IMR-90 (cell line): ENCODE results near the gene SLC12A7. TPM values are rescaled to one million over a fixed set of nuclear protein-coding genes. Genes with fewer than 3 reads are reported as not detected.

Experiments used
- ATAC-seq: fragments of 200-7000 bp; cut with Tn5 transposase; 2 replicates; pipeline ENCODE4 v1.9.1; 2020; ENCODE audit warnings: low read depth, mild to moderate bottlenecking, moderate library complexity
- BruUV-seq: library from RNA; stranded (reverse); fragments of 400-500 nt; replicated peaks from 2 replicates; lab custom pipeline; 2021; lab: Mats Ljungman, UMichigan
- CTCF ChIA-PET: fragments of 300-600 bp; formaldehyde crosslinking; extraction: SDS; loops from one replicate; lab custom pipeline; 2021; ENCODE audit warnings: antibody characterized with exemption; lab: Yijun Ruan, JAX
- POLR2A ChIA-PET: fragments of 300-600 bp; sonication (Branson Sonifier 250); formaldehyde crosslinking; loops from one replicate; lab custom pipeline; 2022; ENCODE audit warnings: antibody characterized with exemption; ENCODE audit not compliant: unreplicated experiment; lab: Charles Lee
- DNase-seq: peaks from one replicate; pipeline ENCODE4 v3.0.0; 2013
- H2AFZ ChIP-seq: replicated peaks from 2 replicates; pipeline ENCODE3; 2013; ENCODE audit warnings: low read length, mild to moderate bottlenecking; ENCODE audit not compliant: poor library complexity
- H2AK5ac ChIP-seq: 2 replicates; pipeline ENCODE4 v1.6.1; 2013; ENCODE audit warnings: low read depth, low read length, inconsistent platforms
- H2AK9ac ChIP-seq: replicated peaks from 2 replicates; pipeline ENCODE3; 2013; ENCODE audit warnings: mild to moderate bottlenecking, low read depth, low read length, moderate library complexity; ENCODE audit not compliant: poor library complexity
- H2BK120ac ChIP-seq: 2 replicates; pipeline ENCODE4 v1.6.1; 2013; ENCODE audit warnings: low read depth, low read length, inconsistent platforms
- H2BK15ac ChIP-seq: 3 replicates; pipeline ENCODE4 v1.6.1; 2013; ENCODE audit warnings: low read depth, low read length, inconsistent platforms
- H2BK20ac ChIP-seq: 2 replicates; pipeline ENCODE4 v1.6.1; 2013; ENCODE audit warnings: low read depth, mild to moderate bottlenecking, inconsistent platforms, low read length, moderate library complexity
- H2BK5ac ChIP-seq: 2 replicates; pipeline ENCODE4 v1.6.1; 2013; ENCODE audit warnings: mild to moderate bottlenecking, low read depth, low read length, inconsistent platforms; ENCODE audit not compliant: poor library complexity, severe bottlenecking
- H3K14ac ChIP-seq: replicated peaks from 2 replicates; pipeline ENCODE4 v1.6.1; 2013; ENCODE audit warnings: low read depth, low read length, inconsistent platforms
- H3K18ac ChIP-seq: 2 replicates; pipeline ENCODE4 v1.6.1; 2013; ENCODE audit warnings: low read depth, low read length, control low read depth
- H3K23ac ChIP-seq: 2 replicates; pipeline ENCODE4 v1.6.1; 2013; ENCODE audit warnings: low read depth, low read length, inconsistent platforms
- H3K27ac ChIP-seq: 2 replicates; pipeline ENCODE4 v1.5.1; 2013; ENCODE audit warnings: mild to moderate bottlenecking, control low read depth, low read length; ENCODE audit not compliant: insufficient read depth
- H3K27me3 ChIP-seq: 2 replicates; pipeline ENCODE4 v1.6.1; 2013; ENCODE audit warnings: low read length; ENCODE audit not compliant: control insufficient read depth, insufficient read depth
- H3K36me3 ChIP-seq: 2 replicates; pipeline ENCODE4 v1.6.1; 2013; ENCODE audit warnings: low read length, mixed read lengths; ENCODE audit not compliant: control insufficient read depth, insufficient read depth
- H3K4ac ChIP-seq: 2 replicates; pipeline ENCODE4 v1.6.1; 2013; ENCODE audit warnings: low read depth, low read length, inconsistent platforms
- H3K4me1 ChIP-seq: 2 replicates; pipeline ENCODE4 v1.6.1; 2013; ENCODE audit warnings: low read length, mixed read lengths; ENCODE audit not compliant: control insufficient read depth, insufficient read depth
- H3K4me2 ChIP-seq: 2 replicates; pipeline ENCODE4 v1.6.1; 2013; ENCODE audit warnings: low read depth, mild to moderate bottlenecking, control low read depth, low read length, moderate library complexity
- H3K4me3 ChIP-seq: 2 replicates; pipeline ENCODE4 v1.5.1; 2013; ENCODE audit warnings: low read depth, mild to moderate bottlenecking, control low read depth, low read length, moderate library complexity; ENCODE audit not compliant: insufficient read depth
- H3K56ac ChIP-seq: 2 replicates; pipeline ENCODE4 v1.6.1; 2013; ENCODE audit warnings: low read length, inconsistent platforms; ENCODE audit not compliant: insufficient read depth; ENCODE audit errors: extremely low read depth
- H3K79me1 ChIP-seq, 2 experiments: 2 replicates each; pipeline ENCODE4 v1.6.1; 2013; ENCODE audit warnings: low read length in 2 of 2, inconsistent platforms in 1 of 2, low read depth in 1 of 2
- H3K9ac ChIP-seq: 2 replicates; pipeline ENCODE4 v1.6.1; 2013; ENCODE audit warnings: low read depth, low read length, control low read depth
- H3K9me1 ChIP-seq: 2 replicates; pipeline ENCODE4 v1.6.1; 2013; ENCODE audit warnings: low read length, inconsistent platforms; ENCODE audit not compliant: insufficient read depth
- H3K9me3 ChIP-seq: 2 replicates; pipeline ENCODE4 v1.6.1; 2013; ENCODE audit warnings: low read length; ENCODE audit not compliant: control insufficient read depth, insufficient read depth
- H4K20me1 ChIP-seq: 2 replicates; pipeline ENCODE4 v1.6.1; 2013; ENCODE audit warnings: low read length, inconsistent platforms; ENCODE audit not compliant: insufficient read depth
- H4K5ac ChIP-seq: 2 replicates; pipeline ENCODE4 v1.6.1; 2013; ENCODE audit warnings: mild to moderate bottlenecking, low read depth, low read length, control low read depth
- H4K8ac ChIP-seq, 2 experiments: 2 replicates each; pipeline ENCODE4 v1.6.1; 2013; ENCODE audit warnings: low read depth in 2 of 2, low read length in 2 of 2, control low read depth in 1 of 2, inconsistent platforms in 1 of 2
- H4K91ac ChIP-seq: 2 replicates; pipeline ENCODE4 v1.6.1; 2013; ENCODE audit warnings: low read depth, low read length, inconsistent platforms; ENCODE audit not compliant: insufficient read depth
- BHLHE40 ChIP-seq: fragments of 150-350 bp; IDR thresholded peaks from 2 replicates; pipeline ENCODE4 v1.6.1; 2016; ENCODE audit warnings: mild to moderate bottlenecking, low read depth, low read length
- CEBPB ChIP-seq: IDR thresholded peaks from 2 replicates; pipeline ENCODE4 v1.6.1; 2012; ENCODE audit warnings: low read depth, low read length, improper control_type of control experiment
- CHD1 ChIP-seq: IDR thresholded peaks from 2 replicates; pipeline ENCODE4 v1.6.1; 2012; ENCODE audit warnings: low read depth, low read length, improper control_type of control experiment
- CTCF ChIP-seq: conservative IDR thresholded peaks from 2 replicates; pipeline ENCODE4 v1.5.1; 2012; ENCODE audit warnings: mild to moderate bottlenecking, low read depth, low read length, improper control_type of control experiment
- FOS ChIP-seq: fragments of 150-350 bp; IDR thresholded peaks from 2 replicates; pipeline ENCODE4 v1.6.1; 2016; ENCODE audit warnings: low read depth, low read length
- MAZ ChIP-seq: IDR thresholded peaks from 2 replicates; pipeline ENCODE4 v1.6.1; 2012; ENCODE audit warnings: low read depth, mild to moderate bottlenecking, low read length, improper control_type of control experiment, moderate library complexity, borderline replicate concordance
- NFE2L2 ChIP-seq: fragments of 150-350 bp; IDR thresholded peaks from 2 replicates; pipeline ENCODE4 v1.6.1; 2016; ENCODE audit warnings: low read depth, mild to moderate bottlenecking, low read length
- POLR2A ChIP-seq: IDR thresholded peaks from 2 replicates; pipeline ENCODE4 v1.6.1; 2012; ENCODE audit warnings: mild to moderate bottlenecking, low read depth, low read length
- RCOR1 ChIP-seq: IDR thresholded peaks from 2 replicates; pipeline ENCODE4 v1.6.1; 2012; ENCODE audit warnings: mild to moderate bottlenecking, low read length, improper control_type of control experiment; ENCODE audit not compliant: insufficient replicate concordance
- RFX5 ChIP-seq: IDR thresholded peaks from 2 replicates; pipeline ENCODE4 v1.8.0; 2012; ENCODE audit warnings: low read depth, mild to moderate bottlenecking, low read length, moderate library complexity
- USF2 ChIP-seq: fragments of 150-350 bp; IDR thresholded peaks from 2 replicates; pipeline ENCODE4 v1.6.1; 2017; ENCODE audit warnings: mild to moderate bottlenecking, antibody characterized with exemption, low read length, low read depth
- WGBS, 2 experiments: methylation state at CpG; one replicate each; pipeline versions ENCODE4 v1.1.5 to v1.1.7; 2013; ENCODE audit warnings: missing lambda C conversion rate in 2 of 2; ENCODE audit not compliant: insufficient read length in 1 of 2; ENCODE audit errors: extremely low coverage in 2 of 2; 5-methylcytosine and 5-hydroxymethylcytosine counted together
- dilution Hi-C: fragments of 300-500 bp; cut with HindIII; formaldehyde crosslinking; loops from one replicate; pipeline ENCODE4 v1.14.3; 2018; ENCODE audit warnings: low sequenced_read_pairs; ENCODE audit not compliant: unreplicated experiment
- in situ Hi-C: fragments of 300-500 bp; cut with MboI; formaldehyde crosslinking; loops from 3 replicates; pipeline ENCODE4 v1.14.3; 2019; ENCODE audit warnings: low sequenced_read_pairs, inconsistent platforms, mixed read lengths
- intact Hi-C: fragments of 100-400 bp; cut with micrococcal nuclease; formaldehyde crosslinking; loops from 2 replicates; pipeline ENCODE4 v1.10.0; 2022
- polyA plus RNA-seq, 3 experiments: library from polyadenylated mRNA; depleted of rRNA; stranded (reverse); fragments of >200 nt; gene quantifications; 2 replicates each; pipeline ENCODE4 v1.2.3, GENCODE V29; 2012; ENCODE audit warnings: low replicate concordance in 1 of 3
- total RNA-seq: library from RNA; depleted of rRNA; stranded (reverse); fragments of >200 nt; gene quantifications from 2 replicates; pipeline ENCODE4 v1.2.3, GENCODE V29; 2012

SLC12A7 gene
- total and polyA plus RNA-seq, 2 of the 4 experiments (the other 2 are of a cell fraction), result 3.0 to 6.1 TPM

GRCh38 chr5:1128977-1129710 lies 17.3 kb upstream of the SLC12A7 start:
- ChIA-PET CTCF (no interaction called here), POLR2A (no interaction called here)
- no peak overlapping the region for H2BK120ac ChIP-seq
- no peak overlapping the region for H2AK9ac ChIP-seq
- TF ChIP-seq RFX5, result no peak
- TF ChIP-seq USF2, result no peak
- no peak for TF ChIP-seq POLR2A
- TF ChIP-seq RCOR1, result no peak
- no peak for TF ChIP-seq NFE2L2
- no peak for TF ChIP-seq CHD1
- TF ChIP-seq BHLHE40, result no peak
- no peak for TF ChIP-seq CEBPB
- no peak for TF ChIP-seq MAZ
- no peak for TF ChIP-seq CTCF
- no peak for TF ChIP-seq FOS
- H3K18ac ChIP-seq, result no peak overlapping the region
- H3K27ac ChIP-seq, result no peak overlapping the region
- no peak overlapping the region for H2BK5ac ChIP-seq
- H4K8ac ChIP-seq, result no peak overlapping the region
- DNase-seq (no peak), ATAC-seq (no peak)
- H2AK5ac ChIP-seq, result no peak overlapping the region
- H2AFZ ChIP-seq, result no peak overlapping the region
- H3K56ac ChIP-seq, result no peak overlapping the region
- no peaks in the 10 kb centered on the region for H3K79me1 ChIP-seq
- H3K14ac ChIP-seq, result no peak overlapping the region
- H4K20me1 ChIP-seq, result no peaks in the 10 kb centered on the region
- H3K9ac ChIP-seq, result no peak overlapping the region
- H3K27me3 ChIP-seq, result peaks cover 53% of the 10 kb centered on the region
- BruUV-seq, result no TSS peak
- intact Hi-C loops (no loop called here), in situ Hi-C loops (no loop called here), dilution Hi-C loops (no loop called here)
- H3K4me3 ChIP-seq, result no peak overlapping the region
- no peak overlapping the region for H2BK20ac ChIP-seq
- H2BK15ac ChIP-seq, result no peak overlapping the region
- no peaks in the 10 kb centered on the region for H3K4me1 ChIP-seq
- H4K5ac ChIP-seq, result no peak overlapping the region
- no peak overlapping the region for H3K23ac ChIP-seq
- no peaks in the 10 kb centered on the region for H3K36me3 ChIP-seq
- no peak overlapping the region for H3K4ac ChIP-seq
- WGBS, 2 experiments, result 92% methylated on average over 2 of the region's 24 CpGs; no CpG with 5 or more reads in 1 of the 2 experiments
- H3K4me2 ChIP-seq, result no peak overlapping the region
- H3K9me1 ChIP-seq, result no peaks in the 10 kb centered on the region
- H3K9me3 ChIP-seq, result no peaks in the 10 kb centered on the region
- no peak overlapping the region for H4K91ac ChIP-seq
